HCEC 1CT (cell line): ENCODE measurements around the gene ERP29.
"Not testable (repeated sequence)": the region's sequence is repeated elsewhere in the genome, so short reads cannot be mapped to it uniquely, and the experiment has no call there.

Experiments used
- DNase-seq: peaks from one replicate; pipeline ENCODE4 v3.0.0-alpha.2; 2017

Gene ERP29

DNA sequence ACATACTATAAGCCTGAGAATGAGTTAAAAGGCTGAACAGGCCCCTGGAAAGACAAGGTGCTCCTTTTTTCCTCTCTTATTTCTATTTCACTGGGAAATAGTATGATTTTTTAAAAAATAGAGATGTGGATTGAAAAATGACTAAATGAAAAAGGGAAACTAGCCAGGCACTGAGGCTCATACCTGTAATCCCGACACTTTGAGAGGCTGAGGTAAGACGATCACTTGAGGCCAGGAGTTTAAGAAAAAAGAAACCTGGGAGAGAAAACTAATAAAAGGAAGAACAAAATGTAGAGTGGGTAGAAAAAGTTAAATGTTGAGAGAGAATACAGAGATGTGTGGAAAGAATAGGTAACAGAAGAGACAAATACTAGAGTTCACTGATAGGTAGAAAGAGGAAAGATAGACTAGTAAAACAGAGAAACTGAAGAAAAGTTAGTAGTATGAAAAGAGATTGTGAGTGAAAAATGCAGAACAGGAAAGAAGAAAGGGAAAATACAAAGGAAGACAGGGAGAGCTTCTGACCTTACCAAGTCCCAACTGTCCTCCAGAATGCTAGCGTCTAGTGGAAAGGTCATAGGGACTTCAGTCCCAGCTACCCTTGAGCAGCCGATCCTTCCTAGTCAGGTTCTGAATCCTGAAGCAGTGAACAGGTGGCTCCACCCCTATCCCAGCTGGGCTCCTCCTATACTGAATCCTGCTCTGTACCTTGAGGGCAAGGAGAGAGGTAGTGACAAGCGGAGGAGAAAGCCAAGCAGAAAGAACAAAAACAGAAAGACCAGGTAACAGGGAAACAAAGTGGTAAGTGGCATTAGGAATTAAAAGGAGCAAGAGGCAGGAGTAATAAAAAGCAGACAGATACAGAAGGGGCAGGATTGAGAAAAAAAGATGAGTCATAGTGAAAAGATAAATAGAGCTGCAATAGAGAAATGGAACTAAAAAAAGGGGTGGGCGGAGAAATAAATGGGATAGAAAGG is 7.5 kb upstream of the ERP29 start:
- peak; percentile 32 for DNase-seq

- DNase-seq = no peak
These were observed 5.3 kb upstream of the ERP29 start for GRCh38 chr12:112007945-112008344.

DNA sequence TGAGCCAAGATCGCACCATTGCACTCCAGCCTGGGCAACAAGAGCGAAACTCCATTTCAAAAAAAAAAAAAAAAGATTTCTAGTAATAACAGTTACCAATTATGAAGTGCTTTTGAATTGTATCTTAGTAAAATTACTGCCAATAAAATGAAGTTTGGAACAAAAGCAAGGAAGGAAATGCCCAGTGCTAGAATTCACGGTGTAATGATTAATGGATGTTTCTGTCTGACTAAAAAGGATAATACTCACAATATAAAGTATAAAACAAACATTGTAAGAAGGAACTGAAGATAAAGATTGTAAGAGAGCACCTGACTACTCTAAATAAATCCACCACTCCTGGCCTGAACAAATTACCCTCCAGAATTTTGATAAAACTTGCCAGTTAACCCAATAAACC is 4.3 kb upstream of the ERP29 start:
- no peak for DNase-seq

GRCh38 chr12:112009596-112009995 is 3.6 kb upstream of the ERP29 start:
- not testable (repeated sequence) for DNase-seq

DNA sequence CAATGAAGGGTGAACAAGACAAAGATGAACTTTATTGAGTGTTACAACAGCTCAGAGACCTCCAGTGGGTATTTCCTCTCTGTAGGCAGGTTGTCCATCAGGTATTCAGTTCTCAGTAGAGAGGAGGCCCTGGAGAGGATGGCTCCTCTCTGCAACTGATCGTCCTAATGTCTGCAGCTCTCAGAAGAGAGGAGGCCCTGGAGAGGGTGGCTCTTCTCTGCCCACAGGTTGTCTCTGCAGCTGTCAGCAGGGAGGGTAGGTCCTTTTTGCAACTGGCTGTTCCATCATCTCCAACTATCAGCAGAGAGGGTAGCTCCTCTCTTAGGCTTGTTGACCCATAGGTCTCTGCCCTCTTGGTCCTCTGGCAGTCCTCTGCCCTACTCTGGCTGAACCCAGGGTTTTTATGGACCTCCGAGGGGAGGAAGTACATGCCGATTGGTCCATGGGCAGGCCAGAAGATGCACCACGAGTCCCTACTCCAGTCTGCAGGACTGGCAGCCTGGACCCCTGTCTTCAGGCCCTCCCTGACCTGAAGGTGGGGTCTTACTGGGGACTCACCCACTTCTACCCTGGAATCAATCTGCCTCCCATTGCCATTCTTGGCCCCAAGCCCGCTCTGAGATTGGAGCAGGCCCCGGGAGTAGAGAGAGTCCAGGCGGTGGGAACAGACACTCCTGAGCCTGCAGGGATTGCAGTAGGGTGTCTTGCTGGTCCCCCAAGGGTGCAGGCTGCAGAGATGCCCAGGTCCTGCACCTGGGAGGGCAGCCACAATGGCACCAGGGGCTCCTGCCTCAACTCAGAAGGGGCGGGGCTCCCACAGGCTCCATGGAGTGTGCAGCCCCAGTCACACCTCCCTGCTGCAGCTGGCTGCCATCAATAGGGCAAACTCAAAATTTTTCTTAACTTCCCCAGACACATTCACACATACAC is 2.5 kb upstream of the ERP29 start:
- DNase-seq = no peak

DNA sequence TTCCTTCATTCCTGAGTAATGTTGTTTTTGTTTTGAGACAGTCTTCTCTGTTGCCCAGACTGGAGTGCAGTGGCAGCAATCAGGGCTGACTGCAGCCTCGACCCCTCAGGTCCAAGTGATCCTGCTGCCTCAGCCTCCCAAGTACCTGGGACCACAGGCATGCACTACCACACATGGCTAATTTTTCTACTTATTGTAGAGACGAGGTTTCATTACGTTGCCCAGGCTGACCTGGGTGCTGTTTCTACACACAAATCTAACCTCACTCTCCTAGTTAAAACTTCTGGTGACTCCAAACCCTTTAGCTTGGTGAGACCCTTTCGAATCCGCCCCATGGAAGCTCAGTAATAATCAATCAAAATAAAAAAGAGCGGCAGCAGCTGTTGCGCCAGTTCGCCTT is 1.5 kb upstream of the ERP29 start:
- DNase-seq = no peak

DNA sequence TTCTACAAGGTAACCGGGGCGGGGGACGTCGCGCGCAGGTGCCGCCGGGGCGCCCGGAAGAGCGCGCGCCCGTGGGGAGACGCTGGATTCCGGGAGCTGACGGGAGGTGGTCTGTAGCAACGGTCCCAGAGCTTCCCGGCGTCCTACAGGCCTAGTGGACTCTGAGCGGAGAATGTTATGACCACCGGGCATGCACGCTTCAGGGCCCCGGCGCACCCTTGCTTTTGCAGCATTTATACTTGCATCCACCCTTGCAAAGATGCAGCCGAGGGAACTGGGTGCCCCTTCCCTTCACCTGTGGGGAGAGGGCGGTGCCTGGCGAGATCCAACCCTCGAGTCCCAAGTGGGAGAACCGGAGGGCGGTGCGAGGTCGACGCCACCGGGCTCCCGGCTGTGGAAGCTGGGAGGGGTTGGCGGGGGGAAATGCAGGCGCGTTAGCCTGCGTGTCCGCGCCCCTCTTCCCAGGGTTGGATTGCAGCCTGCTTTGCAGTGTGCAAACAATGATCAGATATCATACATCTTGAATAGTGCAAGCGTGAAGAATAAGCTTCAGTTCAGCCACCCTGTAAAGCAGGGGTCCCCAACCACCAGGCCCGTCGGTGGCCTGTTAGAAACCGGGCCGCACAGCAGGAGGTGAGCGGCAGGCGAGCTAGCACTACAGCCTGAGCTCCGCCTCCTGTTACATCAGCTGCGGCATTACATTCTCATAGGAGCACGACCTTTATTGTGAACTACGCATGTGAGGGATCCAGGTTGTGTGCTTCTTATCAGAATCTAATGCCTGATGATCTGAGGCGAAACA is 576 bp downstream of the ERP29 start:
- peak; percentile 70 for DNase-seq

GRCh38 chr12:112015938-112016337 is 2.7 kb downstream of the ERP29 start:
- DNase-seq = no peak

- no peak for DNase-seq
These were observed 3.8 kb downstream of the ERP29 start for GRCh38 chr12:112017041-112017440.

DNA sequence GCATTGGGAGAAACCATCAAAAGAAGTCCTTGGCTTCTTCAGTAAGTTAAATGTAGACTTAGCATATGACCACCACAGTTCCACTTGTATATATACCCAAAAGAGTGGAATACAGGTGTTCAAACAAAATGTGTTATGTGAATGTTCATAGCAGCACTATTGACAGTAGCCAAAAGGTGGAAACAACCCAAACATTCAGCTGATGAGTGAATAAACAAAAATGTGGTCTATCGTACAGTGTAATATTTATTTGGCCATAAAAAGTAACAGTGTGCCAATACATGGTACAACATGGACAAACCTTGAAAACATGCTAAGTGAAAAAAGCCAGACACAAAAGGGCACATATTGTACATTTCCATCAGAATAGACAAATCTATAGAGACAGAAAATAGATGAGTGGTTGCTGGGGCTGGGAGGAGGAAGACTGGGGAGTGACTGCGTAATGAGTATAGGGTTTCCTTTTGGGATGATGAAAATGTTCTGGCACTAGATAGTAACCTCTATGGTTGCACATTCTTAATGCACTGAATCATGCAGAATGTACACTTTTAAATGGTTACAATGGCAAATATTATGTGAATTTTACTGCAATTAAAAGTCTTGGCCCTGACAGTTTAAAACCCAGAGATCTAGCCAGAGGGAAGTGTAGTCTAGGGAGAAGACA is 5.5 kb downstream of the ERP29 start:
- DNase-seq = peak; percentile 88

DNA sequence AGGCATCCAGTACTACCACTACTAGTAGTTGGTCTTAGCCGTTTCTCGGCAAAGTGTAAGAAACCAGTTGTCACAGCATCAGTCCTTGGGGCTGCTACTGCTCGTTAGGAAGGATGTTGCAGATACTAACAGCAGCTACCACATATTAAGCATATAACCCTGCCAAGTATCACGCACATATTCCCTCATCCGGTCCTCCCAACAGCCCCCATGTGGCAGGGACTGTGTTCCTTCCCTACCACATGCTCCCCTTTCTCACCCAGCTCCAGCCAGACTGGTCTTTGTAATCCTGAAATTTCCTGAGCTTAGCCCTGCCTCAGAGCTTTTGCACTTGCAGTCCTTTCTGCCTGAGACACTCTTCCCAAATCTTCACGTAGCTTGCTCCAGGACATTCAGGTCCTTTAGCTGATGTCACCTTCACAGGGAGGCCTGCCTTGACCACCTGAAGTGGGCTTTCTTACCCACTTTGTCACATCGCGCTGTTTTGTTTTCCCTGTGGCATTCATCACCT is 7.8 kb downstream of the ERP29 start:
- DNase-seq = no peak

GRCh38 chr12:112022241-112023016 is 9.2 kb downstream of the ERP29 start:
- DNase-seq = no peak

DNA sequence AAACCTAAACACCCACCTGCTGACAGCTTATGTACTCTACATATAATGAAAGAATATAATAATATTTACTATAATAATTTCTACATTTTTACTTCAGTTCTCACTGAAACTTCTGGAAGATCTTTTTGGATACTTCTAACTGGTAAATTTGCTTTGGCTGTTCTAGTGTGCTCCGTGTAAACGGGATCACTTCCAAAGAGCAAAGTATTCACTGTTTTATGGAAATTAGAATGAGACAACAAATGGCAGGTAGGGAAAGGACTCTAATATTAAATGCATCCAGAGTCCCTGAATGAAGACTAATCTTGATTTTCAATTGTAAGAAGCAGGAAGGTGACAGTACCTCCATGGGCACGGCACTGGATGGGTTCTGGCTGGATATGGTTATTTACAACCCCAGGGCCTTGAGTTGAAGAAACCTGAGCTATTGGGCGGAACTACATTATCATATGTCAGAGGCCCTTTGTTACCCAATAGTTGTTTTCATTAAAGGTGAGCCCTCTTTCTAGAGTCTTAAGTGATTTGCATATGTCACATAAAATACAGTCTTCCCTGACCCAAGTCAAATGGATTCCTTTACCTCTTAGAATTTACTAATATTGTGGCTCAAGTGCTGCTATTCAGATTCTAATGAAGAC is 10.7 kb downstream of the ERP29 start:
- DNase-seq = no peak

DNA sequence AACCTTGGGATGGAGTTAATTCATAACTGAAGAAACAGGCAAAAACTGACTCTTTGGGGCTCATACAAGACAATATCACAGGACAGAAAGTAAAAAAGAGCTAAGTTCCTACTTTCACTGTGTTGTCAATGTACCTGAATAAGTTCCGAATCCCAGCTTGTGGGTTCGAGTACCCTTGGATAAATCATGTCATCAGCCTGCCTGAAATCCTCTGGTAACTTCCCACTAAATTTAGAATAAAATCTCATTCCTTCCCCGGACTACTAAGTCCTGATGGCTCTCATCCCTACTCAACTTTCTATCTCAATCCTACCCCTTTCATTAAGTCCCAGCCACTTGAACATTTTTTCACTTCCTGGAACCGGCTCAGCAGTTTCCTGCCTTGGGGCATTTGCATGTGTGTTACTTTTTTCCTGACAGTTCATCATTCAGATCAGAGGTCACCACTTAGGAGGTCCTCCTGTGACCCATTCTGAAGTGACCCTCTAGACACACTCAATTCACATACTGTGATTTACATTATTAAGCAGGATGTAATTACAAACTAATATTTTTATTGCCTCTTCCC is 12.7 kb downstream of the ERP29 start:
- no peak for DNase-seq

DNA sequence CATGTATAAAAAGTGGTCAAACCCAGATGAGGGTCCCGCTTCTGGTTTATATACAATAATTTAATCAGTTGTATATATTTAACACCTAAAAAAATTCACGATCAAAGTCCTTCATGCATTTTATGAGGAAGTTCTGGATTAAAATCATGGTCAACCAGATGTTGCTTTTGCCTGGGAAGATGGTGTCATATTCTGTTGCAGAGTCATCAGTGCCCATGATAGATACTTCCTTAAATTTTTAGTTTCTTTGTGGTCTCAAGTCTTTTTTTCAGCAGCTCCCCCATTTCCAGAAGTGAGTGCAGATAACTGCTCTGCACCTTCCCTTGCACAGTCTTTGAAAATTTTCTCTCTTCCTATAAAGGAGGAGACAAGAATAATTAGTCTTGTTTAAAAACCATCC is 16.1 kb downstream of the ERP29 start:
- DNase-seq = no peak

DNA sequence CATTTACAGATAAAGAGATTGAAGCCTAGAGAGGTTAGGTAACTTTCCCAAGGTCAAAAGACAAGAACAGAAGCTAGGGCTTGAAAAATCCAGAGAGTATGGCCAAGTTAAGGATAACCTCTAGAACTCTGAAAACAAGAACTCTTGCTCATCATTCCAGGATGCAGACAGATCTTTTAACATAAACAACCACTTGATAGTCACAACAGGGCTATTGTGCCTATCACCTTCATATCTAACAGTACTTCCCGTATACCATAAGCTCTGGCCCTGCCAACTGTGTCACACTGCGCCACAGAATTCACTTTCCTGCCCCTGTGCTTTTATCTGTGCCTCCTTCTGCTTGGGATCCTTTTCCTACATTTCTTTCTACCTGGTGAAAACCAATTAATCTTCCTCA is 18.2 kb downstream of the ERP29 start:
- no peak for DNase-seq

- DNase-seq = no peak
These were observed 19.1 kb downstream of the ERP29 start for GRCh38 chr12:112032292-112032691.

GRCh38 chr12:112035219-112035785 is 22.1 kb downstream of the ERP29 start:
- no peak for DNase-seq

GRCh38 chr12:112036614-112037013 is 23.4 kb downstream of the ERP29 start:
- DNase-seq = not testable (repeated sequence)

DNA sequence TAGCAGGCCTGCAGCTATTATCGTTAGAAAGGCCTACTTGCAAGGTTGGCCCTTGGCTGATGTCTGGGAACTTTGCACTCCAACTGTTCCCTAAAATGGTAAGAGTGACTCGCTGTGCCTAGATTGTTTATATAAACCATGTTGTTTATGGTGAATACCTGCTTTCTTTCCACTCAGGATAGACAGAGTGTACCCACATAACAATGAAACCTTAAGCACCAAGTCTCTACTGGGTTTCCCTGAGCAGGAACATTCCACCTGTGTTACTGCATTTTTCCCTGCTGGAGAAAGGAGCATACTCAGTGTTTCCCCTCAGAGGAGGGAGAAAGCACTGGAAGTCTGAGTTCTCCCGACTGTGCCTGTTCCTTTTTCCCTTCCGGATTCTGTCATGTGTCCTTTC is 32.8 kb downstream of the ERP29 start:
- no peak for DNase-seq
